HG03442 (cell line): Measurements from ENCODE around the gene ARHGAP25.

Source experiments
- ATAC-seq: cut with Tn5 transposase; IDR thresholded peaks from one replicate; pipeline ENCODE4 v1.9.1; 2021; ENCODE audit warnings: mild to moderate bottlenecking, moderate library complexity; ENCODE audit not compliant: unreplicated experiment

ARHGAP25 gene

DNA sequence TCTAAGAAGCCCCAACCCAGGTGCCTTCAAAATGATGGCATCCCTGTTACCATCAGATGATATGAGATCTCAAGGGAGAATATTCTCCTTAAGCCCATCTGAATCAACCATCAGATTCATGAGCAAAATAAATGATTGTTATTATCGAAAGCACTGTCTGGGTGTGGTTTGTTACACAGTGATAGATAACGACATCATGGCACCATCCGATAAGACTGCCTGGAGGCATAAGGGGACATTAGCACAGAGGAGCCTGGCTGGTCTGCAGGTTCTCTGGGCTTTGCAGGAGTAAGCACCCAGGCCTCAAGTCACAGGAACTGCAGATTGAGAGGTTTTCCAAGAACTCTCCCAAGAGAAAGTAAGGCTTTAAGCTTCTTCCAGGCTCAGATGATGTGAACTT is 120.9 kb downstream of the ARHGAP25 start:
- ATAC-seq, result no peak

GRCh38 chr2:68857202-68857845 is 122.7 kb downstream of the ARHGAP25 start:
- no peak for ATAC-seq

DNA sequence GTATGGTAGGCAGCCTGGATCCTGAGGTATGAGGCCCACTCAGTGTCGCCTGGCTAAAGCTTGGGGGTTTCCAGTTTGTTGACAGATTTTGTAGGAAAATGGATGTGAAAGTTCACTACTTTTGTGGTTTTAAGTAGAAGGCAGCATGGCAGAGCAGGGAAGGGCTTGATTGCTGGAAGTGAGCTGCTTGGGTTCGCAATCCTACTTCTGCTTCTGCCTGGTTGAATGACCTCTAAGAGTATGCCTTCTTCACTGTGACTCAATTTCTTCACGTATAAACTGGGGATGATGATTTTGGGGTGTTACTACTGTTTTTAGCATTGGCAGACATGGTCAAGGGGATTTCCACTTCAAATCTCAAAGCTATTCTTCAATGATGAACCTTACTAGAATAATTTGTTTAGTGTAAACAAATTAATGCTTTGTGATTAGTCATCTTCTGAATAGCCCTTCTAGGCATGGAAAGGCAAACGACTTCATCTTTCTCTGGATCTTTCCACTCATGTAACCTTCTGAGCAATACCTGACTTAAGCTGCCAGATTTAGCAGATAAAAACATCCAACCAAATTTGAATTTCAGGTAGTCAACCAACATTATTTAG is 123.3 kb downstream of the ARHGAP25 start:
- ATAC-seq, result peak; percentile 61

DNA sequence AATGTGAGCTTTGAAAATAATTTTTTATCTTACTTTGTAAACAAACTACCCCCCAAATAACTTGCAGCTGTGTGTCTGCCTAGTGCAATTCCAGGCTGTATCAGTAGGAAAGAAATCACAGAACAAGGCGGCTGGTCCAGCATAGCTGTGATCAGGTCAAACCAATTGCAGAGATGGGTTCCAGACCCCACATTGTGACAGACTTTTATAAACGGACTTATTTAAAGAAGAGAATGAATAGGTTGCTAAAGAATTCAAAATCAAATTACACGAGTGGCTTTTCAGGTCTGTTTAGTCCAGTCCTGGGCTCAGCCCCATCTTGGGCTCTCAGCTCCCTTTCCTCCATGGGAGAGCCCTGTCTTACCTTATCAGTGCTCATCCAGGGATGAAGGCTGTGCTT is 125.5 kb downstream of the ARHGAP25 start:
- ATAC-seq, result no peak

DNA sequence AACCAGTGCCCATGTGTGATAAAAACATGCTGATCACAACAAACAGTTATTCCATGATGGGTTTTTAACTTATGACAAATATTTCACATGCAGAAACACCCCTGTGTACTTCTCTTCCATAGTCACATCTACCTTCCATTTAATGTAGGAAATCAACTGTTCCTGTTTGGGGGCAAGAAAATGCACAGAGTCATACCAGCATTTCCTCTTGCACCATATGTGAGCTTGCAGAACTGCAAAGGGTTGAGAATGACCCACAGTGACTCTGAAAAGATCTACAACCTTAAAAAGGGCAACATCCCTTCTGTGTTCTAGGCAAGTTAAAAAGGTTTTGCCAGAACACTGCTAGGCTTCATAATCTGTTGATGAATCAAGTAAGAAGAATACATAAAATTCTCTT is 126.7 kb downstream of the ARHGAP25 start:
- no peak for ATAC-seq

- no peak for ATAC-seq
Observed at GRCh38 chr2:68862889-68863288, 128.3 kb downstream of the ARHGAP25 start.

DNA sequence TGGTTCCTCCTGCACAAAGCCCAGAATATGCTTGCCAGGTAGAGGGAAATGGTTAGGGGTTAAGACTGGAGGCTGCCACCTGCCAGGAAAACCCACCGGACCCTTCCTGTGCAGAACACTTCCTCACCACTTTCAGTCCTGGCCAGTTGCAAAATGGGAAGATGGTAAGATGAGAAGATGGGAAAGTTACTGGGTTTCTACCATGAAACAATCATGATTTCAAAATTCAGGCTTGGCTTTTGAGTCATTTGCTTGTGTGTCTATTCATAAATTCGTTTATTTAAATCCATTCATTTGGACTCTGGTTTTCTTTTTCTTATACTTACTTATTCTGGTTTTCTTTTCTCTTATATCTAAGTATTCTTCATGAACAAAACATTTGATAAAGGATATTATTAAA is 129.4 kb downstream of the ARHGAP25 start:
- no peak for ATAC-seq

DNA sequence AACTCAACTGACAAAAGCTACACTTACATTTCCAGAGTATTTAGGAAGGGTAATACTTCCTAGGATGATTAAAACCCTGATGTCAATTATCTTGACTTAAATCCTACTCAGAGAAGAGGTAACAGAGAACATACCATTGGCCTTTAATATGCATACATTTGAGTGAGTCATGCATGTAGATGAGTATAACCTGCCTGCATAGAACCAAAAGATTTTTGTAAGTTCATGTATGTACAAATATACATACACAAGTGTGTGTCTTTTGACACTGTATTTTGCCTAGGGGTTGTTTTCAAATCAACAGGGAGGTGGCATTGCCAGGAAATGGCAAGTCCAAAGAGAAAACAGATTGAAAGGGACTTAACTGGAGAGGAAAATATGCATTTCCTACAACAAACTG is 130.5 kb downstream of the ARHGAP25 start:
- no peak for ATAC-seq

DNA sequence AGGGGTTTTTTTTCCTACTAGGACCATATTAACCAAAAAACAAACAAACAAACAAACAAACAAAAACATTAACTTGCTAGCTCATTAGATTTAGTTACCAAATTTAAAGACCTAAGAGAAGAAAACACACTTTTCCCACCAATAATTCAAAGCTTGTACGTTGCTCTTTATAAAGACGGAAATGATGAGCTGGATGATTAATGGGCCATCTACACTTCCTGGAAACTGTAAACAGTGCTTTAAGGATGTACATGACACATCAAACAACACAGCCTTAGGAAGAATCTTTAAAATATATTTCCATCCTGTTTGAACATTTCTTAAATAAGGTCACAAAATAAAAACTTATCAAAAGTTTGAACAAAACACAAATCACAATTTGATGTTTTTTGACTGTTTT is 135.6 kb downstream of the ARHGAP25 start:
- ATAC-seq, result no peak

DNA sequence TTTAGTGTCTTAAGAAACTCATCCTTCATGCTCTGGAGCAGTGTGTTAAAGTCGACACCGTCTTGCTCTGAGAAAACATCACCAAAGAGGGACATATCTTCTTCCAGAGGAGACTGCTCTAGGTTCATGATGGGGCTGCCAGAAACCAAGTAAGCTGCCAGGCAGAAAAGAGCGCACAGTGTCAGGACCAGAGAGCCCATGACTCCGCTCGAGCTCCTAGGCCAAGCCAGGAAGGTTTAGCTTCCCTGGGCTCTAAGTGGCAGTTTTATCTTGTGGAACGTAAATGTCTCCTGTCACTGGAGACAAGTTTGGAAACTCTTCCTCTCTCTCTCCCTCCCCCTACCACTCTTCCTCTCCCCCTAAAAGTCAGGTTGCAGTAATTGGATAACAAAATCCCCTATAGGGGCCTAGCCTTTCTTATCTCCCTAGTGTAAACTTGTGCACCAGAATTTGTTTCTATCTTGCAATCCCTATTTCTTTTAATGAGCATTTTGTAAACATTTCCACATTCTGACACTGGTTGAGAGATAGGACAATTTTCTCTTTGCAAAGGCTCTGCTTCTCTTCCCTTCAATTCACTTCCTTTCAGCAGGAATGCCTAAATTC is 136.7 kb downstream of the ARHGAP25 start, which contains the start of gene BMP10:
TSS of gene BMP10 (minus strand) at position 239 of the 606 bp plus-strand sequence. CDS start at position 200, 39 bp downstream.
- ATAC-seq, result no peak
